ENCODE data around the gene SND1. TPM values are rescaled to one million over a fixed set of nuclear protein-coding genes. Genes with fewer than 3 reads are reported as not detected.
A peak's percentile ranks its signal among the peaks of the same experiment; 100 is the strongest.

The SND1 gene
- total and polyA plus RNA-seq, 10 donors, result 61.7 to 173 (median 116) TPM

- WGBS, 5 donors, result 22 to 35% (median 25%) methylated on average over 2 of the region's 2 CpGs
- H3K4me1 ChIP-seq, result peaks cover 15 to 77% (median 47%) of the 10 kb centered on the region in 6 donors
- TF ChIP-seq POLR2AphosphoS5 (IDR thresholded peaks at IDR 0.05) (no peak), CTCF (IDR thresholded peaks at IDR 0.05 in 8 of 11, conservative IDR thresholded peaks at IDR 0.05 in 3 of 11) (no peak), POLR2A (IDR thresholded peaks at IDR 0.05) (no peak)
- H3K9me3 ChIP-seq, result no peaks in the 10 kb centered on the region
- H3K4me3 ChIP-seq, result peak overlapping the region in 1 of 8 donors; percentile 23
- peaks cover 0 to 44% (median 0%) of the 10 kb centered on the region in 6 donors for H3K36me3 ChIP-seq
- H3K27ac ChIP-seq, result peak overlapping the region in 3 of 8 donors; percentile 9 to 72 (median 12)
- H3K27me3 ChIP-seq (replicated peaks in 1 of 7), result no peaks in the 10 kb centered on the region
- intact Hi-C loops (cut with DNase I; ENCODE audit: low total_unique reads), result no loop called here
- no peak for DNase-seq
These were observed 351.8 kb downstream of the SND1 start for GRCh38 chr7:128003787-128004186.

GRCh38 chr7:128004623-128005022 lies 352.6 kb downstream of the SND1 start:
- 84 to 91% (median 88%) methylated on average over 6 of the region's 6 CpGs for WGBS, 5 donors
- TF ChIP-seq CTCF (IDR thresholded peaks at IDR 0.05 in 8 of 11, conservative IDR thresholded peaks at IDR 0.05 in 3 of 11), result no peak
- TF ChIP-seq POLR2AphosphoS5 (IDR thresholded peaks at IDR 0.05), result no peak
- peaks cover 0 to 51% (median 0%) of the 10 kb centered on the region in 6 donors for H3K36me3 ChIP-seq
- H3K27ac ChIP-seq, result peak overlapping the region in 1 of 8 donors; percentile 72
- peaks cover 15 to 77% (median 48%) of the 10 kb centered on the region in 6 donors for H3K4me1 ChIP-seq
- H3K4me3 ChIP-seq, result no peak overlapping the region
- H3K9me3 ChIP-seq, result no peaks in the 10 kb centered on the region
- no peaks in the 10 kb centered on the region for H3K27me3 ChIP-seq (replicated peaks in 1 of 7)
- intact Hi-C loops (cut with DNase I; ENCODE audit: low total_unique reads), result no loop called here
- no peak for DNase-seq

GRCh38 chr7:128005117-128005516 lies 353.1 kb downstream of the SND1 start:
- 71 to 75% (median 72%) methylated on average over 7 of the region's 7 CpGs for WGBS, 5 donors
- Histone ChIP-seq H3K4me1 (peaks cover 15 to 77% (median 48%) of the 10 kb centered on the region in 6 donors), H3K36me3 (peaks cover 0 to 56% (median 0%) of the 10 kb centered on the region in 6 donors), H3K27me3 (replicated peaks in 1 of 7) (no peaks in the 10 kb centered on the region), H3K9me3 (no peaks in the 10 kb centered on the region), H3K27ac (no peak overlapping the region), H3K4me3 (no peak overlapping the region)
- peak in 1 of 3 donors; percentile 42 for TF ChIP-seq POLR2AphosphoS5 (IDR thresholded peaks at IDR 0.05)
- no peak for TF ChIP-seq POLR2A (IDR thresholded peaks at IDR 0.05)
- intact Hi-C loops (cut with DNase I; ENCODE audit: low total_unique reads), result no loop called here
- no peak for DNase-seq

- Histone ChIP-seq H3K9me3 (no peaks in the 10 kb centered on the region), H3K27ac (no peak overlapping the region), H3K4me3 (no peak overlapping the region), H3K27me3 (replicated peaks in 1 of 7) (no peaks in the 10 kb centered on the region), H3K36me3 (peaks cover 0 to 63% (median 0%) of the 10 kb centered on the region in 6 donors), H3K4me1 (peaks cover 11 to 75% (median 43%) of the 10 kb centered on the region in 6 donors)
- WGBS, 5 donors, result 74 to 93% (median 75%) methylated on average over 3 of the region's 3 CpGs
- no peak for DNase-seq
- TF ChIP-seq POLR2AphosphoS5 (IDR thresholded peaks at IDR 0.05) (no peak), POLR2A (IDR thresholded peaks at IDR 0.05) (no peak)
- intact Hi-C loops (cut with DNase I; ENCODE audit: low total_unique reads), result no loop called here
These were observed 353.8 kb downstream of the SND1 start for GRCh38 chr7:128005759-128006159.

- 96 to 99% (median 97%) methylated on average over 8 of the region's 8 CpGs for WGBS, 5 donors
- H3K4me1 ChIP-seq, result peaks cover 11 to 65% (median 35%) of the 10 kb centered on the region in 6 donors
- TF ChIP-seq POLR2A (IDR thresholded peaks at IDR 0.05), result no peak
- no peak for TF ChIP-seq POLR2AphosphoS5 (IDR thresholded peaks at IDR 0.05)
- TF ChIP-seq CTCF (IDR thresholded peaks at IDR 0.05 in 8 of 11, conservative IDR thresholded peaks at IDR 0.05 in 3 of 11), result no peak
- no peaks in the 10 kb centered on the region for H3K27me3 ChIP-seq (replicated peaks in 1 of 7)
- H3K4me3 ChIP-seq, result no peak overlapping the region
- DNase-seq, result no peak
- H3K9me3 ChIP-seq, result no peaks in the 10 kb centered on the region
- intact Hi-C loops (cut with DNase I; ENCODE audit: low total_unique reads), result no loop called here
- peaks cover 0 to 71% (median 0%) of the 10 kb centered on the region in 6 donors for H3K36me3 ChIP-seq
- no peak overlapping the region for H3K27ac ChIP-seq
These were observed 354.7 kb downstream of the SND1 start for GRCh38 chr7:128006550-128007302.
